HCT116 (cell line): ENCODE measurements around the gene TIGD3. TPM values are rescaled to one million over a fixed set of nuclear protein-coding genes. Genes with fewer than 3 reads are reported as not detected.

Experiments
- ATAC-seq: fragments of 200-7000 bp; cut with Tn5 transposase; 2 replicates; pipeline ENCODE4 v1.9.1; 2020; ENCODE audit warnings: mild to moderate bottlenecking, moderate library complexity
- BruUV-seq: library from RNA; stranded (reverse); fragments of 400-500 nt; replicated peaks from 2 replicates; lab custom pipeline; 2021; lab: Mats Ljungman, UMichigan
- CTCF ChIA-PET: fragments of 300-600 bp; sonication (Branson Sonifier 250); formaldehyde crosslinking; loops from one replicate; lab custom pipeline; 2021; ENCODE audit warnings: antibody characterized with exemption; lab: Charles Lee
- POLR2A ChIA-PET: fragments of 300-600, 350-600 bp; sonication (Branson Sonifier 250); formaldehyde crosslinking; loops from one replicate; lab custom pipeline; 2021; ENCODE audit warnings: antibody characterized with exemption; lab: Charles Lee
- RAD21 ChIA-PET, 2 experiments: fragments of 300-600 bp; sonication (Branson Sonifier 250); formaldehyde crosslinking; loops; one replicate each; lab custom pipeline; 2023; ENCODE audit warnings: low total read pairs in 2 of 2; ENCODE audit not compliant: uncharacterized antibody in 2 of 2, unreplicated experiment in 2 of 2, low non-redundant PET in 1 of 2; lab: Charles Lee
- DNase-seq: peaks from one replicate; pipeline ENCODE4 v3.0.0-alpha.2; 2010; ENCODE audit warnings: low read depth, low spot score
- H2AFZ ChIP-seq: fragments of 200-600 bp; shearing (Covaris generic), sonication (generic); 2 replicates; pipeline ENCODE4 v1.6.1; 2017; ENCODE audit warnings: low read depth, mixed run types, mixed read lengths, antibody characterized with exemption, low read length; ENCODE audit not compliant: poor library complexity, severe bottlenecking
- H3K27ac ChIP-seq: 2 replicates; pipeline ENCODE4 v1.5.1; 2012; ENCODE audit warnings: low read depth, low read length
- H3K27me3 ChIP-seq: fragments of 200-600 bp; sonication (generic); 2 replicates; pipeline ENCODE4 v1.6.1; 2016; ENCODE audit warnings: mixed run types, low read length, mixed read lengths; ENCODE audit not compliant: insufficient read depth
- H3K36me3 ChIP-seq, 2 experiments: fragments of 200-500 bp in 1 of 2; fragments of 200-600 bp in 1 of 2; sonication (Bioruptor generic) in 1 of 2; sonication (generic) in 1 of 2; 2 replicates each; pipeline versions ENCODE4 v1.5.1 to v1.6.1; 2014 to 2016; ENCODE audit warnings: low read length in 2 of 2, inconsistent platforms in 1 of 2, mixed read lengths in 1 of 2, mixed run types in 1 of 2; ENCODE audit not compliant: insufficient read depth in 2 of 2, control insufficient read depth in 1 of 2
- H3K4me1 ChIP-seq, 2 experiments: fragments of 200-600 bp in 1 of 2; sonication (generic) in 1 of 2; 2 replicates each; pipeline versions ENCODE4 v1.5.1 to v1.6.1; 2012 to 2017; ENCODE audit warnings: low read length in 2 of 2, inconsistent platforms in 1 of 2, mild to moderate bottlenecking in 1 of 2, mixed read lengths in 1 of 2, mixed run types in 1 of 2, moderate library complexity in 1 of 2; ENCODE audit not compliant: insufficient read depth in 2 of 2, control insufficient read depth in 1 of 2
- H3K4me2 ChIP-seq: fragments of 200-600 bp; sonication (generic); 2 replicates; pipeline ENCODE4 v1.6.1; 2017; ENCODE audit warnings: mixed run types, low read length, mixed read lengths
- H3K4me3 ChIP-seq, 2 experiments: fragments of 200-600 bp in 1 of 2; sonication (generic) in 1 of 2; replicated peaks in 1 of 2; 2 replicates each; pipeline ENCODE4 v1.5.1; 2011 to 2016; ENCODE audit warnings: low read length in 2 of 2, control low read depth in 1 of 2, low read depth in 1 of 2, mild to moderate bottlenecking in 1 of 2, mixed read lengths in 1 of 2, mixed run types in 1 of 2
- H3K79me2 ChIP-seq: fragments of 200-600 bp; sonication (generic); 2 replicates; pipeline ENCODE4 v1.6.1; 2017; ENCODE audit warnings: mild to moderate bottlenecking, mixed run types, low read length, moderate library complexity, mixed read lengths; ENCODE audit not compliant: insufficient read depth
- H3K9ac ChIP-seq: fragments of 200-600 bp; sonication (generic); 2 replicates; pipeline ENCODE4 v1.6.1; 2016; ENCODE audit warnings: low read length, mixed read lengths
- H3K9me2 ChIP-seq: fragments of 200-600 bp; sonication (generic), shearing (Covaris generic); 2 replicates; pipeline ENCODE4 v1.6.1; 2017; ENCODE audit warnings: mixed run types, mild to moderate bottlenecking, moderate library complexity; ENCODE audit not compliant: insufficient read depth
- H3K9me3 ChIP-seq, 2 experiments: fragments of 200-500 bp in 1 of 2; fragments of 200-600 bp in 1 of 2; sonication (Bioruptor generic) in 1 of 2; sonication (generic) in 1 of 2; 2 replicates each; pipeline ENCODE4 v1.6.1; 2014 to 2017; ENCODE audit warnings: low read length in 2 of 2, mixed read lengths in 2 of 2, inconsistent platforms in 1 of 2, low read depth in 1 of 2, mild to moderate bottlenecking in 1 of 2, mixed run types in 1 of 2, moderate library complexity in 1 of 2; ENCODE audit not compliant: control insufficient read depth in 1 of 2, insufficient read depth in 1 of 2
- H4K20me1 ChIP-seq: fragments of 200-600 bp; sonication (generic), shearing (Covaris generic); 2 replicates; pipeline ENCODE4 v1.6.1; 2017; ENCODE audit warnings: mixed run types, mild to moderate bottlenecking, moderate library complexity; ENCODE audit not compliant: insufficient read depth
- CBX3 ChIP-seq: IDR thresholded peaks from 2 replicates; pipeline ENCODE4 v1.6.1; 2012; ENCODE audit warnings: low read depth
- CEBPB ChIP-seq: IDR thresholded peaks from 2 replicates; pipeline ENCODE4 v1.6.1; 2012; ENCODE audit warnings: low read depth
- ELF1 ChIP-seq: IDR thresholded peaks from 2 replicates; pipeline ENCODE4 v1.6.1; 2012; ENCODE audit warnings: low read depth, borderline replicate concordance
- EZH2 ChIP-seq: fragments of 200-600 bp; sonication (generic); IDR thresholded peaks from 2 replicates; pipeline ENCODE4 v1.6.1; 2017; ENCODE audit warnings: antibody characterized with exemption, mixed run types
- FOSL1 ChIP-seq: IDR thresholded peaks from 2 replicates; pipeline ENCODE4 v1.6.1; 2012; ENCODE audit warnings: low read depth
- POLR2A ChIP-seq: IDR thresholded peaks from 2 replicates; pipeline ENCODE4 v1.7.0; 2011; ENCODE audit warnings: borderline replicate concordance; ENCODE audit not compliant: insufficient read depth, insufficient read length; ENCODE audit errors: extremely low read depth
- POLR2AphosphoS5 ChIP-seq: IDR thresholded peaks from 2 replicates; pipeline ENCODE4 v1.6.1; 2011; ENCODE audit warnings: mild to moderate bottlenecking, low read depth, low read length, moderate library complexity
- RAD21 ChIP-seq: IDR thresholded peaks from 2 replicates; pipeline ENCODE4 v1.6.1; 2012; ENCODE audit warnings: low read depth, mild to moderate bottlenecking
- SP1 ChIP-seq: IDR thresholded peaks from 2 replicates; pipeline ENCODE4 v1.6.1; 2012; ENCODE audit warnings: low read depth
- SRF ChIP-seq: IDR thresholded peaks from 2 replicates; pipeline ENCODE4 v1.6.1; 2012; ENCODE audit warnings: low read depth
- TCF7L2 ChIP-seq: IDR thresholded peaks from 2 replicates; pipeline ENCODE4 v1.7.0; 2011; ENCODE audit warnings: borderline replicate concordance, inconsistent platforms; ENCODE audit not compliant: insufficient read depth, insufficient read length; ENCODE audit errors: extremely low read depth
- ZBTB33 ChIP-seq: IDR thresholded peaks from 2 replicates; pipeline ENCODE4 v1.6.1; 2011; ENCODE audit warnings: mild to moderate bottlenecking, low read length, moderate library complexity; ENCODE audit not compliant: insufficient replicate concordance; ENCODE audit errors: extremely low read depth
- ZFX ChIP-seq: fragments of 450-650 bp; IDR thresholded peaks from 2 replicates; pipeline ENCODE4 v1.6.1; 2017
- ZNF274 ChIP-seq: fragments of 200-500 bp; sonication (Bioruptor generic); IDR thresholded peaks from 2 replicates; pipeline ENCODE4 v1.6.1; 2014; ENCODE audit warnings: mild to moderate bottlenecking, low read depth, low read length, inconsistent platforms
- intact Hi-C: fragments of 100-400 bp; cut with micrococcal nuclease; formaldehyde crosslinking; loops from 2 replicates; pipeline ENCODE4 v1.10.0; 2022
- total RNA-seq: library from RNA; stranded (reverse); gene quantifications from one replicate; pipeline ENCODE4 v1.2.1, GENCODE V29; 2021; ENCODE audit not compliant: unreplicated experiment
- TF ChIP-seq, protein P1 (sequence below): IDR thresholded peaks from 2 replicates; pipeline ENCODE4 v1.6.1; 2012; ENCODE audit warnings: low read depth

The TIGD3 gene
- total RNA-seq, 1 experiment from 2014 or later = 2.4 TPM

DNA sequence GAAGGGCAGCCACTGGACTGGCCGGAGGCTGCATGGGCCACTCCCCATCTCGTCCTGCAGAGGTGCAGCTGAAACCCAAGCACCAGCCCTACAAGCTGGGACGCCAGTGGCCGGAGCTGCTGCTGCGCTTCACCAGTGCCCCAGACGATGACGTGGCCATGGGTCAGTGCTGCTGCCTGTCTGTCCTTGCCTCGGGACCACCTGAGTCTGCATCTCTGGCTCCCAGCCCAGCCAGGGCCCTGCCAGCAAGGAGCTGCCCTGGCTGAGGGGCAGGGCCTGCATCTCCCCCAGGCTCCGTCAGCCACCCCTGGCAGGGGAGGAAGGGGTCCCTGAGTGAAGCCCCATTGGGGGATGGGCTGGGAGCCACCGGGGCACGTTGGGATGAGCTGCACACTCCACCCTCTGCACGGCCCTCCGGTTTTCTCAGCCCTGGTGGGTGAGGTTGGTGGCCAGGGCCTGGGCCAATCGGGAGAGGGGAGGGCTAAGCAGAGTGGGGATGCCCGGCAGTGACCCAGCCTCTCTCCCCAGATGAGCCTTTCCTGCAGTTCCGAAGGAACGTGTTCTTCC, 39.0 kb downstream of the TIGD3 start:
- Histone ChIP-seq H3K9ac (no peak overlapping the region), H3K9me3 (no peaks in the 10 kb centered on the region), H3K4me2 (no peak overlapping the region), H3K79me2 (peaks cover 21% of the 10 kb centered on the region; the same call in 1 of the 2 replicates), H3K27me3 (no peaks in the 10 kb centered on the region), H3K27ac (no peak overlapping the region; the same call in 1 of the 2 replicates), H3K4me3 (no peak overlapping the region), H3K36me3 (peaks cover 2 to 15% of the 10 kb centered on the region in 2 experiments), H4K20me1 (no peaks in the 10 kb centered on the region), H3K4me1 (peaks cover 0 to 17% of the 10 kb centered on the region in 2 experiments; a peak in 2 of 4 replicates), H2AFZ (no peak overlapping the region), H3K9me2 (no peaks in the 10 kb centered on the region)
- ChIA-PET POLR2A (no interaction called here), RAD21 (no interaction called here), CTCF (interaction anchor here (1.1 kb wide), 1 partner anchor 23 kb away, joined by 3 read pairs; no protein-coding TSS in a partner anchor)
- TF ChIP-seq FOSL1 = no peak
- no peak for TF ChIP-seq CEBPB
- TF ChIP-seq POLR2A = no peak
- no peak for TF ChIP-seq POLR2AphosphoS5
- no peak for ATAC-seq
- no TSS peak for BruUV-seq
- no peak for DNase-seq
- intact Hi-C loops = no loop called here

- CTCF ChIA-PET = interaction anchor here (1.1 kb wide), 1 partner anchor 23 kb away, joined by 3 read pairs; no protein-coding TSS in a partner anchor
- no TSS peak for BruUV-seq
- Histone ChIP-seq H3K4me1 (peaks cover 0 to 17% of the 10 kb centered on the region in 2 experiments; a peak in 2 of 4 replicates), H3K9me3 (no peaks in the 10 kb centered on the region), H3K27me3 (no peaks in the 10 kb centered on the region), H3K4me3 (no peak overlapping the region), H3K4me2 (no peak overlapping the region), H3K27ac (no peak overlapping the region), H3K36me3 (peaks cover 2 to 10% of the 10 kb centered on the region in 2 experiments), H3K9ac (no peak overlapping the region), H3K79me2 (peaks cover 16% of the 10 kb centered on the region; the same call in 1 of the 2 replicates), H2AFZ (no peak overlapping the region), H4K20me1 (no peaks in the 10 kb centered on the region), H3K9me2 (no peaks in the 10 kb centered on the region)
- POLR2A ChIA-PET = no interaction called here
- RAD21 ChIA-PET = no interaction called here
- intact Hi-C loops = no loop called here
- DNase-seq = no peak
- no peak for ATAC-seq
- TF ChIP-seq RAD21 (no peak), SP1 (no peak), ZFX (no peak), ELF1 (no peak), ZNF274 (no peak), CBX3 (no peak), EZH2 (no peak), SRF (no peak), ZBTB33 (no peak), TCF7L2 (no peak), POLR2A (no peak), CEBPB (no peak), FOSL1 (no peak)
- TF ChIP-seq, protein P1, sequence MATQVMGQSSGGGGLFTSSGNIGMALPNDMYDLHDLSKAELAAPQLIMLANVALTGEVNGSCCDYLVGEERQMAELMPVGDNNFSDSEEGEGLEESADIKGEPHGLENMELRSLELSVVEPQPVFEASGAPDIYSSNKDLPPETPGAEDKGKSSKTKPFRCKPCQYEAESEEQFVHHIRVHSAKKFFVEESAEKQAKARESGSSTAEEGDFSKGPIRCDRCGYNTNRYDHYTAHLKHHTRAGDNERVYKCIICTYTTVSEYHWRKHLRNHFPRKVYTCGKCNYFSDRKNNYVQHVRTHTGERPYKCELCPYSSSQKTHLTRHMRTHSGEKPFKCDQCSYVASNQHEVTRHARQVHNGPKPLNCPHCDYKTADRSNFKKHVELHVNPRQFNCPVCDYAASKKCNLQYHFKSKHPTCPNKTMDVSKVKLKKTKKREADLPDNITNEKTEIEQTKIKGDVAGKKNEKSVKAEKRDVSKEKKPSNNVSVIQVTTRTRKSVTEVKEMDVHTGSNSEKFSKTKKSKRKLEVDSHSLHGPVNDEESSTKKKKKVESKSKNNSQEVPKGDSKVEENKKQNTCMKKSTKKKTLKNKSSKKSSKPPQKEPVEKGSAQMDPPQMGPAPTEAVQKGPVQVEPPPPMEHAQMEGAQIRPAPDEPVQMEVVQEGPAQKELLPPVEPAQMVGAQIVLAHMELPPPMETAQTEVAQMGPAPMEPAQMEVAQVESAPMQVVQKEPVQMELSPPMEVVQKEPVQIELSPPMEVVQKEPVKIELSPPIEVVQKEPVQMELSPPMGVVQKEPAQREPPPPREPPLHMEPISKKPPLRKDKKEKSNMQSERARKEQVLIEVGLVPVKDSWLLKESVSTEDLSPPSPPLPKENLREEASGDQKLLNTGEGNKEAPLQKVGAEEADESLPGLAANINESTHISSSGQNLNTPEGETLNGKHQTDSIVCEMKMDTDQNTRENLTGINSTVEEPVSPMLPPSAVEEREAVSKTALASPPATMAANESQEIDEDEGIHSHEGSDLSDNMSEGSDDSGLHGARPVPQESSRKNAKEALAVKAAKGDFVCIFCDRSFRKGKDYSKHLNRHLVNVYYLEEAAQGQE = no peak
Measured at GRCh38 chr11:65394125-65394536, 39.6 kb downstream of the TIGD3 start.
